CD4-positive, alpha-beta T cell treated with Interleukin-10 for 1 hour (primary cell): ENCODE measurements around the gene STOM.

Experiments
- DNase-seq: peaks from one replicate; pipeline ENCODE4 v3.0.0-alpha.2; 2020

STOM gene

GRCh38 chr9:121344184-121344583, 25.9 kb downstream of the STOM start:
- no peak for DNase-seq

- no peak for DNase-seq
These were observed 29.2 kb downstream of the STOM start for GRCh38 chr9:121340676-121341392.

GRCh38 chr9:121339437-121339836, 30.6 kb downstream of the STOM start:
- DNase-seq, result no peak

- no peak for DNase-seq
These were observed 33.4 kb downstream of the STOM start for GRCh38 chr9:121336665-121337064.

GRCh38 chr9:121333950-121334773, 35.9 kb downstream of the STOM start:
- no peak for DNase-seq

- no peak for DNase-seq
These were observed 37.9 kb downstream of the STOM start for GRCh38 chr9:121331992-121332685.

- no peak for DNase-seq
These were observed 38.5 kb downstream of the STOM start for GRCh38 chr9:121331549-121331948.

- DNase-seq, result no peak
These were observed 41.0 kb downstream of the STOM start for GRCh38 chr9:121328876-121329681.

GRCh38 chr9:121328476-121328875, 41.6 kb downstream of the STOM start:
- DNase-seq, result no peak

- DNase-seq, result no peak
These were observed 43.0 kb downstream of the STOM start for GRCh38 chr9:121326901-121327613.

- DNase-seq, result no peak
These were observed 43.8 kb downstream of the STOM start for GRCh38 chr9:121326130-121326838.

GRCh38 chr9:121325387-121325786, 44.7 kb downstream of the STOM start:
- DNase-seq, result no peak

GRCh38 chr9:121324755-121325154, 45.3 kb downstream of the STOM start:
- no peak for DNase-seq

- DNase-seq, result no peak
These were observed 45.7 kb downstream of the STOM start for GRCh38 chr9:121324316-121324715.

GRCh38 chr9:121323449-121324151, 46.5 kb downstream of the STOM start:
- no peak for DNase-seq

GRCh38 chr9:121322737-121323448, 47.2 kb downstream of the STOM start:
- no peak for DNase-seq

- DNase-seq, result peak; percentile 15
These were observed 47.9 kb downstream of the STOM start for GRCh38 chr9:121322037-121322736.

GRCh38 chr9:121321016-121321503, 49.0 kb downstream of the STOM start:
- DNase-seq, result peak; percentile 33

- no peak for DNase-seq
These were observed 50.7 kb downstream of the STOM start for GRCh38 chr9:121319383-121319780.
